Colonic mucosa (tissue), 4 donors: ENCODE measurements around the gene FES. TPM values are rescaled to one million over a fixed set of nuclear protein-coding genes. Genes with fewer than 3 reads are reported as not detected.

ENCODE experiments used
- DNase-seq: peaks from one replicate; pipeline ENCODE4 v3.0.0-alpha.2; 2020
- H3K27ac ChIP-seq: fragments of 200-600 bp; one replicate; pipeline ENCODE4 v1.8.0; 2021
- H3K27me3 ChIP-seq: fragments of 200-600 bp; one replicate; pipeline ENCODE4 v1.8.0; 2021
- H3K36me3 ChIP-seq: fragments of 200-600 bp; one replicate; pipeline ENCODE4 v1.8.0; 2021
- H3K4me1 ChIP-seq: fragments of 200-600 bp; one replicate; pipeline ENCODE4 v1.8.0; 2021; ENCODE audit warnings: mild to moderate bottlenecking
- H3K4me3 ChIP-seq: fragments of 200-600 bp; one replicate; pipeline ENCODE4 v1.8.0; 2021
- H3K9ac ChIP-seq, 2 donors: one replicate each; pipeline ENCODE4 v1.7.0; 2013; ENCODE audit warnings: control low read depth in 2 of 2, low read depth in 2 of 2, low read length in 2 of 2
- H3K9me3 ChIP-seq: fragments of 200-600 bp; one replicate; pipeline ENCODE4 v1.8.0; 2021
- intact Hi-C: fragments of 100-400 bp; cut with DNase I; formaldehyde crosslinking; loops from one replicate; pipeline ENCODE4 v1.14.1; 2022
- total RNA-seq, 2 donors: library from RNA; stranded (reverse); fragmentation: NEBNext Ultra II Directional in 1 of 2; extraction: Animal tissue kit (Norgen Biotek cat#: 25700) in 1 of 2; gene quantifications; one replicate each; pipeline ENCODE4 v1.2.1, GENCODE V29; 2021
- TF ChIP-seq, protein P1 (sequence below): fragments of 200-600 bp; IDR thresholded peaks from one replicate; pipeline ENCODE4 v1.8.0; 2022; ENCODE audit warnings: antibody characterized with exemption, mild to moderate bottlenecking
- donor health status: healthy.
- donor health status: DM: no; HTN: no; CAD: no.
- donor health status: DM: no; HTN: no; CAD: no.

The FES gene
- 1 to 10 TPM; 6.5 to 8.8 TPM for total RNA-seq

DNA sequence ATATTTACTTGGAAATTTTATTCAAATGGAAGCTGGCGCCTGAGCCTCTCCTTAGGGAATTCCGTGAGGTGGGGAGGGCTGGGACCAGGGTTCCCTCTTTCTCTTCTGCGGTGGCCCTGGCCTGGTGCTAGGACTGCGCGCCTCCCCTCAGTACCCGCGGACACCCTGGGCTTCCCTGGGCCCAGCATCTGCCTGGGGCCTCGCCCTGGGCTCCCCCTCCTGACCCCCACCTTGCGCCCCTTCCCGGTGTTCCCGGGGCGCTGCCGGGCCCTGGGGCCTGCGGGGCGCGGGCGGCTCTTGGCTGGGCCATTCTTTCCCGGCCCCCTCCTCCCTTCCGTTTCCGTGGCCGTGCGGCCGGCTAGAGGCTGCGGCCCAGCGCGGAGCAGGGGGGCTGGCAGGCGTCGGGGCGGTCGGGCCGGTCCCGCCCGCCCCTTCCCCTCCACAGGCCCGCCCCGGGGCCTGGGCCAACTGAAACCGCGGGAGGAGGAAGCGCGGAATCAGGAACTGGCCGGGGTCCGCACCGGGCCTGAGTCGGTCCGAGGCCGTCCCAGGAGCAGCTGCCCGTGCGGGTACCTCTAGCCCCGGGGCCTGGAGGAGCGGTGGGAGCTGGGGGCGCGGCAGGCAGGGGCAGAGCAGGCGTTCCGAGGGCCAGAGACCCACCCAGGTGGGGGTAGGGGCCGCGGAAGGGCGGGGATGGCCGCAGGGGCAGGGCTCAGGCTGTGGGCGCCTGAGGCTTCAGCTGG, at the start of gene FES:
FES (plus strand) TSS at position 529 of the 743 bp plus-strand sequence. CDS start 542 bp downstream, outside the sequence.
- Histone ChIP-seq H3K9me3 (no peaks in the 10 kb centered on the region), H3K27ac (peak within 1 kb of the TSS; percentile 89), H3K36me3 (no peaks in the 10 kb centered on the region), H3K4me3 (peak within 1 kb of the TSS; percentile 47), H3K27me3 (no peaks in the 10 kb centered on the region), H3K9ac (peak within 1 kb of the TSS; percentile 80 to 85), H3K4me1 (peaks cover 5% of the 10 kb centered on the region)
- TF ChIP-seq, protein P1, sequence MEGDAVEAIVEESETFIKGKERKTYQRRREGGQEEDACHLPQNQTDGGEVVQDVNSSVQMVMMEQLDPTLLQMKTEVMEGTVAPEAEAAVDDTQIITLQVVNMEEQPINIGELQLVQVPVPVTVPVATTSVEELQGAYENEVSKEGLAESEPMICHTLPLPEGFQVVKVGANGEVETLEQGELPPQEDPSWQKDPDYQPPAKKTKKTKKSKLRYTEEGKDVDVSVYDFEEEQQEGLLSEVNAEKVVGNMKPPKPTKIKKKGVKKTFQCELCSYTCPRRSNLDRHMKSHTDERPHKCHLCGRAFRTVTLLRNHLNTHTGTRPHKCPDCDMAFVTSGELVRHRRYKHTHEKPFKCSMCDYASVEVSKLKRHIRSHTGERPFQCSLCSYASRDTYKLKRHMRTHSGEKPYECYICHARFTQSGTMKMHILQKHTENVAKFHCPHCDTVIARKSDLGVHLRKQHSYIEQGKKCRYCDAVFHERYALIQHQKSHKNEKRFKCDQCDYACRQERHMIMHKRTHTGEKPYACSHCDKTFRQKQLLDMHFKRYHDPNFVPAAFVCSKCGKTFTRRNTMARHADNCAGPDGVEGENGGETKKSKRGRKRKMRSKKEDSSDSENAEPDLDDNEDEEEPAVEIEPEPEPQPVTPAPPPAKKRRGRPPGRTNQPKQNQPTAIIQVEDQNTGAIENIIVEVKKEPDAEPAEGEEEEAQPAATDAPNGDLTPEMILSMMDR, result no peak
- DNase-seq, result peak; percentile 57
- intact Hi-C loops, result no loop called here

DNA sequence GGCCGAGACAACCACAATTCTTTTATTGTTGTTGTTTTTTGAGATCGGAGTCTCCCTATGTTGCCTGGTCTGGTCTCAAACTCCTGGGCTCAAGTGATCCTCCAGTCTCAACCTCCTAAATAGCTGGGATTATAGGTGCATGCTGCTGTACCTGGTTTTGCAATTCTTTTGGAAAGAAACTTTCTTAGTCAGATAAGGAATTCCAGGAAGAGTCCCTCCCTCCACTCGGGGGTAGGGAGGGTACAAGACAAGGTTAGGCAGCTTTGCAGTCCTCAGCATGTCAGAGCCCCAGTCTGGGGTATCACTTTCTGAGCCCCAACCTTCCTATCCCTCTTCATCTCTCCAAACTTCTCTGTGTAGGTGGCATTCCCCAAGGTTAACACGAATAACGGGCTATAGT, 49.7 kb upstream of the FES start:
- Histone ChIP-seq H3K27ac (no peak overlapping the region), H3K27me3 (no peaks in the 10 kb centered on the region), H3K4me3 (no peak overlapping the region), H3K9ac (no peak overlapping the region), H3K9me3 (no peaks in the 10 kb centered on the region), H3K36me3 (no peaks in the 10 kb centered on the region), H3K4me1 (peaks cover 4% of the 10 kb centered on the region)
- intact Hi-C loops, result no loop called here
- DNase-seq, result no peak
- TF ChIP-seq, protein P1, result no peak

DNA sequence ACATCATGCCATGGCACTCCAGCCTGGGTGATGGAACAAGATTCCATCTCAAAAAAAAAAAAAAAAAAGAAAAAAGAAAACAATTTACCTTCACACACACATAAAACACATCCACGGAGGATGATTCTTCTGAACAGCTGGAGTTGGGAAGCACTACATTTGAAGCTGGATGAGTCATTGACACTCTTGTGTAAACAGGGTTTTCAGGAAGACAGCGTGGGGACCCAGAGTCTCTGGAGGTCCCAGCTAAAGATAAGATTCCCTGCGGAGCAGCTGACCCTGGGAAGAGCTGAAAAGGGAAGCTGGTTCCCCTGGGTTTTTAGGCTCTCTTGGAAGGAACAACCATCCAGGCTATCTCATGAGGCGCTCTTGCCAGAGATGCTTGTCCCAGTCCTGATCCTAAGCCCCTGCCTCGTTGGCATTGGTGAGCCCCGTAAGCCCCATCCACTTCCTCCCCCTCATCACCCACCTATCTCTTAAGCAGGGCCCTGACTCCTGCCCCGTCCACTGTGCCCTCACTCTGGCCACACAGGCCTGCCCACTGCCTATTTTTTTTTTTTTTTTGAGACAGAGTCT, 47.9 kb upstream of the FES start:
- DNase-seq, result no peak
- H3K4me1 ChIP-seq, result peaks cover 11% of the 10 kb centered on the region
- no peak overlapping the region for H3K27ac ChIP-seq
- no peaks in the 10 kb centered on the region for H3K27me3 ChIP-seq
- H3K9me3 ChIP-seq, result no peaks in the 10 kb centered on the region
- no peak overlapping the region for H3K4me3 ChIP-seq
- no peak overlapping the region for H3K9ac ChIP-seq
- H3K36me3 ChIP-seq, result no peaks in the 10 kb centered on the region
- intact Hi-C loops, result no loop called here
- TF ChIP-seq, protein P1, result no peak

DNA sequence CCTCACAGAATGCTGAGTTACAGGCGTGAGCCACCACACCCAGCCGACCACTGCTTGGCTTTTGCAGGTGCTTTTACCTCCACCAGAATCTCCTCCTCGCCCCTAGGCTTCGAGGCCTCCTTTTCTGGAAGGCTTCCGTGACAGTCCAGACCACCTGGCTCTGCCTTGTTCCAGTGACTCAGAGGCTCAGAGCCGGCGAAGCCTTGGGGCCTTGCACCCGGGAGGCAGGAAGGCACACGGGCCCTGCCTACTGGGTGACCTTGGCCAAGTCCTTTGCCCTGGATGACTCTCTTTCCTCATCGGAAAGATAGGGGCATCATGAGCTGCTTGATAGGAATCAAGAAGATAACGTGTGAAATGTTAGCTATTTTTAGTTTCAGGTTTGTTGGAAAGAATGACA, 47.2 kb upstream of the FES start:
- DNase-seq, result no peak
- Histone ChIP-seq H3K27ac (no peak overlapping the region), H3K36me3 (no peaks in the 10 kb centered on the region), H3K9ac (no peak overlapping the region), H3K4me1 (peaks cover 11% of the 10 kb centered on the region), H3K4me3 (no peak overlapping the region), H3K9me3 (no peaks in the 10 kb centered on the region), H3K27me3 (no peaks in the 10 kb centered on the region)
- intact Hi-C loops, result no loop called here
- TF ChIP-seq, protein P1, result no peak

DNA sequence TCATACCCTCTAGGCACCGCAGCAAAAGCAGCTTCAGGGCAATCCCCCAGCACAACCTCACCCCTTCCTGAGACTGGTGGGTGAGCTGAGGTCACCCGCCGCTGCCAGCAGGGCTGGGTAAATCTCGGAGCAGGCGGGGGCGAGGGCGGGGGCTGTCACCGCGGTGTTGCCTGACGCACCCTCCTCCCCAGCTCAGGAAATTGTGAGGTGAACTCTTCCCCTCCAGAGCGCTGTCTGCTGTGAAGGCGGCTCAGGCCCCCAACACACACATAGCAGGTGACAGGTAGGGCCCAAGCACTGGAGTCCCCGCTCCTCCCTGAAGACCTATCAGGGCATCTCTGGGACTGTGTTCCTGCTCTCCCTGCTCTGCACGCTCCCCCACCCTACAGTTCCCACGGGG, 46.2 kb upstream of the FES start:
- TF ChIP-seq, protein P1, result no peak
- Histone ChIP-seq H3K4me3 (no peak overlapping the region), H3K27me3 (no peaks in the 10 kb centered on the region), H3K36me3 (no peaks in the 10 kb centered on the region), H3K27ac (no peak overlapping the region), H3K4me1 (peaks cover 11% of the 10 kb centered on the region), H3K9ac (no peak overlapping the region), H3K9me3 (no peaks in the 10 kb centered on the region)
- intact Hi-C loops, result no loop called here
- no peak for DNase-seq
